K562 (cell line): Measurements from ENCODE around the gene JUNB. TPM values are rescaled to one million over a fixed set of nuclear protein-coding genes. Genes with fewer than 3 reads are reported as not detected.

Experiments used
- ARID4B ChIP-seq: sonication (generic); formaldehyde crosslinking; IDR thresholded peaks from 2 replicates; pipeline ENCODE4 v1.8.0; 2022; ENCODE audit warnings: mild to moderate bottlenecking, missing genetic modification reagents
- BCL6 ChIP-seq: fragments of 250-450 bp; sonication (Bioruptor Pico); IDR thresholded peaks from 2 replicates; pipeline ENCODE4 v1.4.0; 2020
- BCOR ChIP-seq: fragments of 450-650 bp; IDR thresholded peaks from 2 replicates; pipeline ENCODE4 v1.6.1; 2016
- CEBPG ChIP-seq, 3 experiments: fragments of 200-800 bp in 1 of 3; sonication (Bioruptor generic) in 1 of 3; sonication (generic) in 1 of 3; formaldehyde crosslinking in 1 of 3; IDR thresholded peaks in 2 of 3; conservative IDR thresholded peaks in 1 of 3; 2 replicates each; pipeline versions ENCODE4 v1.6.1 to v1.8.0; 2016 to 2022; ENCODE audit warnings: missing compliant biosample characterization in 2 of 3, missing genetic modification characterization in 2 of 3, mild to moderate bottlenecking in 1 of 3, missing genetic modification reagents in 1 of 3
- ETV1 ChIP-seq: fragments of 450-650 bp; conservative IDR thresholded peaks from 2 replicates; pipeline ENCODE4 v1.6.1; 2016; ENCODE audit warnings: missing genetic modification characterization, control low read depth, low read depth, missing compliant biosample characterization
- FUS ChIP-seq: fragments of 200-400 bp; formaldehyde crosslinking; optimal IDR thresholded peaks from 2 replicates; pipeline ENCODE3; 2017; ENCODE audit warnings: low read depth, low read length
- GABPA ChIP-seq: fragments of 200-800 bp; sonication (Bioruptor generic); conservative IDR thresholded peaks from 2 replicates; pipeline ENCODE4 v1.6.1; 2016; ENCODE audit warnings: low read depth, missing genetic modification characterization, missing compliant biosample characterization
- GTF2F1 ChIP-seq: IDR thresholded peaks from 2 replicates; pipeline ENCODE4 v1.6.1; 2011; ENCODE audit warnings: low read depth, low read length, improper control_type of control experiment
- HMGXB4 ChIP-seq: sonication (generic); formaldehyde crosslinking; IDR thresholded peaks from 2 replicates; pipeline ENCODE4 v1.8.1; 2023; ENCODE audit warnings: mild to moderate bottlenecking, missing genetic modification reagents
- MAFG ChIP-seq: fragments of 450-650 bp; conservative IDR thresholded peaks from 2 replicates; pipeline ENCODE4 v1.6.1; 2016; ENCODE audit warnings: missing genetic modification characterization, missing compliant biosample characterization
- NBN ChIP-seq: fragments of 450-650 bp; IDR thresholded peaks from 2 replicates; pipeline ENCODE4 v1.6.1; 2016; ENCODE audit warnings: low read depth, mild to moderate bottlenecking
- NFE2 ChIP-seq: IDR thresholded peaks from 2 replicates; pipeline ENCODE4 v1.6.1; 2014; ENCODE audit warnings: antibody characterized with exemption, low read depth
- POLR2H ChIP-seq: IDR thresholded peaks from 2 replicates; pipeline ENCODE4 v1.6.1; 2016; ENCODE audit warnings: missing genetic modification characterization, low read depth, mild to moderate bottlenecking, control low read depth, missing compliant biosample characterization, moderate library complexity
- POLR3G ChIP-seq: IDR thresholded peaks from 2 replicates; pipeline ENCODE4 v1.6.1; 2011; ENCODE audit not compliant: insufficient read length, insufficient replicate concordance; ENCODE audit errors: extremely low read depth
- RUNX1 ChIP-seq: sonication (generic); IDR thresholded peaks from 2 replicates; pipeline ENCODE4 v1.6.1; 2016; ENCODE audit warnings: antibody characterized with exemption, low read depth
- SAFB ChIP-seq: fragments of 200-400 bp; formaldehyde crosslinking; IDR thresholded peaks from 2 replicates; pipeline ENCODE4 v1.6.1; 2017; ENCODE audit warnings: low read depth, low read length, borderline replicate concordance
- SAP30 ChIP-seq: fragments of 200-600 bp; sonication (generic); IDR thresholded peaks from 2 replicates; pipeline ENCODE4 v1.6.1; 2012; ENCODE audit warnings: borderline replicate concordance, low read depth, mild to moderate bottlenecking, moderate library complexity, low read length, control low read depth, inconsistent platforms; ENCODE audit not compliant: insufficient read depth, poor library complexity, severe bottlenecking
- SMAD2 ChIP-seq: fragments of 150-350 bp; IDR thresholded peaks from 2 replicates; pipeline ENCODE4 v1.6.1; 2014; ENCODE audit warnings: low read depth, mild to moderate bottlenecking, low read length
- STAT5A ChIP-seq: IDR thresholded peaks from 2 replicates; pipeline ENCODE4 v1.6.1; 2012; ENCODE audit warnings: low read length, inconsistent platforms, borderline replicate concordance
- TAF15 ChIP-seq: fragments of 200-400 bp; formaldehyde crosslinking; IDR thresholded peaks from 2 replicates; pipeline ENCODE4 v1.6.1; 2017; ENCODE audit warnings: mild to moderate bottlenecking, low read depth, low read length, moderate library complexity
- TBP ChIP-seq: optimal IDR thresholded peaks from 2 replicates; pipeline ENCODE3; 2011; ENCODE audit warnings: low read depth, low read length, improper control_type of control experiment
- ZC3H8 ChIP-seq: fragments of 450-650 bp; IDR thresholded peaks from 2 replicates; pipeline ENCODE4 v1.6.1; 2017
- ZNF695 ChIP-seq: fragments of 450-650 bp; formaldehyde crosslinking; IDR thresholded peaks from 2 replicates; pipeline ENCODE4 v1.4.0; 2020; ENCODE audit warnings: mild to moderate bottlenecking, moderate library complexity
- polyA plus RNA-seq, 8 experiments: library from polyadenylated mRNA; depleted of rRNA in 4 of 8; stranded (reverse) in 5 of 8; unstranded in 3 of 8; fragments of >200 nt; fragmentation: Nextera tagmentation in 2 of 8; fragmentation: Illumina TruSeq in 1 of 8; extraction: Ambion mirVana in 2 of 8; extraction: Trizol in 1 of 8; gene quantifications; 2 replicates each; pipeline versions ENCODE4 v1.2.1 to v1.2.3, GENCODE V29; 2011 to 2014; ENCODE audit warnings: inconsistent platforms in 1 of 8, missing spikeins in 1 of 8
- total RNA-seq, 7 experiments: library from RNA; depleted of rRNA in 6 of 7; stranded (reverse); fragments of >200 nt in 6 of 7; fragmentation: Illumina TruSeq in 2 of 7; extraction: Trizol in 2 of 7; gene quantifications; 2 replicates each; pipeline versions ENCODE4 v1.2.1 to v1.2.3, GENCODE V29; 2011 to 2021; ENCODE audit warnings: low replicate concordance in 1 of 7

The JUNB gene
- total and polyA plus RNA-seq, 9 of the 15 experiments (the other 6 are each of a cell fraction or from before 2014, with no cell fraction given) = 0.23 to 88.1 (median 13.1) TPM

- peak; percentile 96 for TF ChIP-seq ARID4B (CRISPR knock-in tag)
- no peak for TF ChIP-seq TAF15
- TF ChIP-seq BCL6 (CRISPR knock-in tag) = no peak
- no peak; the same call in 1 of the 2 replicates for TF ChIP-seq POLR2H
- TF ChIP-seq TBP = peak; percentile 75
- TF ChIP-seq MAFG (tag) = no peak
- TF ChIP-seq STAT5A = no peak
- 0 out of 2 replicates have a peak, but pooled peaks have one; percentile 1 for TF ChIP-seq NFE2
- TF ChIP-seq SMAD2 = no peak
- no peak for TF ChIP-seq ZNF695 (CRISPR knock-in tag)
- TF ChIP-seq ETV1 (tag) = peak; percentile 67
- peak; percentile 62 for TF ChIP-seq GABPA (tag)
- TF ChIP-seq HMGXB4 (CRISPR knock-in tag) = peak; percentile 85; the same call in 1 of the 2 replicates
- peak; percentile 94 for TF ChIP-seq SAP30
- 0 out of 2 replicates have a peak, but pooled peaks have one; percentile 53 for TF ChIP-seq NBN
- TF ChIP-seq RUNX1 = no peak
- TF ChIP-seq FUS = no peak
- TF ChIP-seq BCOR = no peak
- no peak for TF ChIP-seq POLR3G
- TF ChIP-seq ZC3H8 = no peak
- no peak for TF ChIP-seq GTF2F1
- TF ChIP-seq SAFB = no peak
- TF ChIP-seq CEBPG (CRISPR knock-in tag; IDR thresholded peaks at IDR 0.05) = no peak; the same call in 1 of the 2 replicates
- no peak for TF ChIP-seq CEBPG (tag; conservative IDR thresholded peaks at IDR 0.05 in 1 of 2, IDR thresholded peaks at IDR 0.05 in 1 of 2)
Measured at GRCh38 chr19:12806242-12807081, 15.2 kb downstream of the JUNB start, which contains the start of gene RNASEH2A (continued).
